H1 (cell line): Measurements from ENCODE around the gene FNDC11. TPM values are rescaled to one million over a fixed set of nuclear protein-coding genes. Genes with fewer than 3 reads are reported as not detected.

Source experiments
- CTCF ChIA-PET: fragments of 300-600 bp; sonication (Branson Sonifier 250); formaldehyde crosslinking; loops from one replicate; lab custom pipeline; 2021; ENCODE audit not compliant: partially characterized antibody; lab: Charles Lee
- POLR2A ChIA-PET: fragments of 300-600 bp; sonication (Branson Sonifier 250); formaldehyde crosslinking; loops from one replicate; lab custom pipeline; 2021; ENCODE audit warnings: inconsistent platforms; ENCODE audit not compliant: partially characterized antibody; lab: Charles Lee
- DNase-seq, 2 experiments: peaks; one replicate each; pipeline versions ENCODE4 v3.0.0 to v3.0.0-alpha.2; 2010 to 2022; ENCODE audit warnings: low spot score in 2 of 2, low read depth in 1 of 2, mixed read lengths in 1 of 2
- FAIRE-seq: peaks from 2 replicates; lab custom pipeline; 2011; peaks lifted over from hg19 to GRCh38; lab: Jason Lieb, UNC
- H2AFZ ChIP-seq: 2 replicates; pipeline ENCODE4 v1.8.1; 2012; ENCODE audit warnings: low read length, inconsistent platforms
- H2AK5ac ChIP-seq: 2 replicates; pipeline ENCODE4 v1.6.1; 2013; ENCODE audit warnings: low read depth, low read length
- H2BK120ac ChIP-seq: replicated peaks from 2 replicates; pipeline ENCODE3; 2013; ENCODE audit warnings: low read depth, low read length, inconsistent platforms
- H2BK12ac ChIP-seq: 2 replicates; pipeline ENCODE4 v1.6.1; 2013; ENCODE audit warnings: low read depth, low read length
- H2BK15ac ChIP-seq: 2 replicates; pipeline ENCODE4 v1.6.1; 2013; ENCODE audit warnings: low read length
- H2BK20ac ChIP-seq: 2 replicates; pipeline ENCODE4 v1.6.1; 2013; ENCODE audit warnings: low read length
- H2BK5ac ChIP-seq: 2 replicates; pipeline ENCODE4 v1.6.1; 2013; ENCODE audit warnings: low read depth, low read length
- H3K14ac ChIP-seq: 2 replicates; pipeline ENCODE4 v1.6.1; 2013; ENCODE audit warnings: inconsistent platforms; ENCODE audit not compliant: insufficient read length
- H3K18ac ChIP-seq: 2 replicates; pipeline ENCODE4 v1.6.1; 2013; ENCODE audit warnings: low read length; ENCODE audit errors: extremely low read depth
- H3K23ac ChIP-seq: 2 replicates; pipeline ENCODE4 v1.6.1; 2013; ENCODE audit warnings: inconsistent platforms; ENCODE audit not compliant: insufficient read length
- H3K23me2 ChIP-seq: 2 replicates; pipeline ENCODE4 v1.6.1; 2013; ENCODE audit warnings: low read depth, low read length
- H3K27ac ChIP-seq: 2 replicates; pipeline ENCODE4 v1.6.1; 2011; ENCODE audit warnings: low read depth, low read length, inconsistent platforms
- H3K27me3 ChIP-seq, 4 experiments: replicated peaks in 1 of 4; 1 replicate in 1 of 4; 2 replicates in 3 of 4; pipeline versions ENCODE4 v1.6.1 to v1.8.1; 2011 to 2013; ENCODE audit warnings: low read length in 3 of 4, mild to moderate bottlenecking in 3 of 4, inconsistent platforms in 2 of 4, mixed read lengths in 2 of 4, moderate library complexity in 1 of 4; ENCODE audit not compliant: control insufficient read depth in 3 of 4, insufficient read depth in 3 of 4; ENCODE audit errors: extremely low read depth in 1 of 4
- H3K36me3 ChIP-seq, 4 experiments: 2 replicates each; pipeline versions ENCODE4 v1.6.1 to v1.8.1; 2011 to 2013; ENCODE audit warnings: mild to moderate bottlenecking in 4 of 4, low read length in 3 of 4, moderate library complexity in 2 of 4, control low read depth in 1 of 4, inconsistent platforms in 1 of 4; ENCODE audit not compliant: insufficient read depth in 4 of 4, control insufficient read depth in 2 of 4
- H3K4ac ChIP-seq: replicated peaks from 2 replicates; pipeline ENCODE3; 2013; ENCODE audit warnings: low read length, low read depth, mixed read lengths, inconsistent platforms; ENCODE audit not compliant: insufficient read length
- H3K4me1 ChIP-seq, 4 experiments: replicated peaks in 1 of 4; 1 replicate in 1 of 4; 2 replicates in 3 of 4; pipeline versions ENCODE4 v1.6.1 to v1.8.1; 2011 to 2013; ENCODE audit warnings: low read length in 3 of 4, inconsistent platforms in 2 of 4, mixed read lengths in 1 of 4; ENCODE audit not compliant: insufficient read depth in 4 of 4, control insufficient read depth in 3 of 4
- H3K4me2 ChIP-seq, 2 experiments: 2 replicates each; pipeline versions ENCODE4 v1.6.1 to v1.8.1; 2011 to 2013; ENCODE audit warnings: low read depth in 2 of 2, low read length in 2 of 2, control low read depth in 1 of 2, inconsistent platforms in 1 of 2, mild to moderate bottlenecking in 1 of 2; ENCODE audit not compliant: insufficient read depth in 1 of 2
- H3K4me3 ChIP-seq, 4 experiments: fragments of 200-600, 300-600 bp in 1 of 4; sonication (generic), shearing (Covaris generic), sonication (Bioruptor Twin) in 1 of 4; 2 replicates each; pipeline versions ENCODE4 v1.5.1 to v1.8.1; 2011 to 2016; ENCODE audit warnings: low read length in 4 of 4, low read depth in 3 of 4, control low read depth in 2 of 4, inconsistent platforms in 2 of 4, mild to moderate bottlenecking in 2 of 4, mixed read lengths in 1 of 4, moderate library complexity in 1 of 4; ENCODE audit not compliant: insufficient read depth in 2 of 4; ENCODE audit errors: extremely low read depth in 1 of 4
- H3K56ac ChIP-seq: replicated peaks from 2 replicates; pipeline ENCODE3; 2013; ENCODE audit warnings: low read depth, mild to moderate bottlenecking, mixed read lengths, low read length, inconsistent platforms; ENCODE audit not compliant: insufficient read length
- H3K79me1 ChIP-seq: 2 replicates; pipeline ENCODE4 v1.6.1; 2013; ENCODE audit warnings: low read depth, low read length, control low read depth
- H3K79me2 ChIP-seq, 2 experiments: 2 replicates each; pipeline versions ENCODE4 v1.6.1 to v1.8.1; 2012 to 2013; ENCODE audit warnings: low read length in 2 of 2, mild to moderate bottlenecking in 2 of 2, inconsistent platforms in 1 of 2; ENCODE audit not compliant: insufficient read depth in 2 of 2, control insufficient read depth in 1 of 2
- H3K9ac ChIP-seq, 4 experiments: replicated peaks in 1 of 4; 1 replicate in 1 of 4; 2 replicates in 3 of 4; pipeline versions ENCODE4 v1.6.1 to v1.8.1; 2011 to 2013; ENCODE audit warnings: low read depth in 3 of 4, low read length in 3 of 4, control low read depth in 2 of 4, mild to moderate bottlenecking in 2 of 4, moderate library complexity in 2 of 4, inconsistent platforms in 1 of 4; ENCODE audit errors: extremely low read depth in 1 of 4
- H3K9me3 ChIP-seq, 2 experiments: 2 replicates each; pipeline versions ENCODE4 v1.6.1 to v1.8.1; 2012 to 2013; ENCODE audit warnings: mild to moderate bottlenecking in 2 of 2, moderate library complexity in 2 of 2, control low read depth in 1 of 2, inconsistent platforms in 1 of 2, low read depth in 1 of 2, low read length in 1 of 2, mixed read lengths in 1 of 2; ENCODE audit not compliant: insufficient read depth in 2 of 2
- H4K20me1 ChIP-seq, 2 experiments: replicated peaks in 1 of 2; 2 replicates each; pipeline versions ENCODE3 to v1.8.1; 2011 to 2013; ENCODE audit warnings: inconsistent platforms in 2 of 2, low read length in 2 of 2, mild to moderate bottlenecking in 1 of 2; ENCODE audit not compliant: insufficient read depth in 2 of 2, control insufficient read depth in 1 of 2
- H4K5ac ChIP-seq: 2 replicates; pipeline ENCODE4 v1.6.1; 2013; ENCODE audit warnings: low read length, low read depth, mixed read lengths, inconsistent platforms; ENCODE audit not compliant: insufficient read length
- H4K8ac ChIP-seq: 2 replicates; pipeline ENCODE4 v1.8.0; 2013; ENCODE audit warnings: mild to moderate bottlenecking, moderate library complexity, low read length, inconsistent platforms; ENCODE audit not compliant: insufficient read depth; ENCODE audit errors: extremely low read depth
- H4K91ac ChIP-seq: replicated peaks from 2 replicates; pipeline ENCODE3; 2013; ENCODE audit warnings: low read length, mixed read lengths, inconsistent platforms; ENCODE audit not compliant: insufficient read length
- CEBPB ChIP-seq: IDR thresholded peaks from 2 replicates; pipeline ENCODE4 v1.6.1; 2012; ENCODE audit warnings: low read depth, low read length
- CHD2 ChIP-seq: IDR thresholded peaks from 2 replicates; pipeline ENCODE4 v1.6.1; 2012; ENCODE audit warnings: low read length, improper control_type of control experiment
- CREB1 ChIP-seq: IDR thresholded peaks from 2 replicates; pipeline ENCODE4 v1.6.1; 2012; ENCODE audit warnings: inconsistent platforms
- KDM4A ChIP-seq: IDR thresholded peaks from one replicate; pipeline ENCODE4 v1.7.1; 2012; ENCODE audit warnings: low read depth, mild to moderate bottlenecking, moderate library complexity, low read length, inconsistent platforms; ENCODE audit not compliant: severe bottlenecking
- MAX ChIP-seq: IDR thresholded peaks from 2 replicates; pipeline ENCODE4 v1.6.1; 2012; ENCODE audit warnings: inconsistent platforms
- NANOG ChIP-seq: IDR thresholded peaks from 2 replicates; pipeline ENCODE4 v1.6.1; 2011; ENCODE audit warnings: low read length, low read depth, mild to moderate bottlenecking, inconsistent platforms; ENCODE audit not compliant: insufficient read depth, poor library complexity, severe bottlenecking
- PHF8 ChIP-seq: fragments of 200-600 bp; sonication (generic); conservative IDR thresholded peaks from 2 replicates; pipeline ENCODE4 v1.7.1; 2012; ENCODE audit warnings: low read depth, mild to moderate bottlenecking, inconsistent platforms, low read length, moderate library complexity
- POLR2AphosphoS5 ChIP-seq: IDR thresholded peaks from 2 replicates; pipeline ENCODE4 v1.6.1; 2011; ENCODE audit warnings: low read depth, low read length
- RAD21 ChIP-seq, 2 experiments: IDR thresholded peaks in 1 of 2; conservative IDR thresholded peaks in 1 of 2; 2 replicates each; pipeline ENCODE4 v1.6.1; 2011; ENCODE audit warnings: low read depth in 2 of 2, low read length in 2 of 2, improper control_type of control experiment in 1 of 2, inconsistent platforms in 1 of 2, mild to moderate bottlenecking in 1 of 2, moderate library complexity in 1 of 2
- RFX5 ChIP-seq: IDR thresholded peaks from 2 replicates; pipeline ENCODE4 v1.6.1; 2011; ENCODE audit warnings: low read depth, low read length, improper control_type of control experiment, borderline replicate concordance
- SIRT6 ChIP-seq: IDR thresholded peaks from one replicate; pipeline ENCODE4 v1.7.1; 2012; ENCODE audit warnings: low read length, inconsistent platforms
- SP4 ChIP-seq: IDR thresholded peaks from 2 replicates; pipeline ENCODE4 v1.6.1; 2012; ENCODE audit warnings: low read length, inconsistent platforms
- TAF1 ChIP-seq: IDR thresholded peaks from 2 replicates; pipeline ENCODE4 v1.6.1; 2011; ENCODE audit warnings: mild to moderate bottlenecking, low read depth, low read length
- TEAD4 ChIP-seq: IDR thresholded peaks from 2 replicates; pipeline ENCODE4 v1.6.1; 2012; ENCODE audit warnings: low read depth, low read length, inconsistent platforms, mixed read lengths
- ZNF274 ChIP-seq: IDR thresholded peaks from 2 replicates; pipeline ENCODE4 v1.7.0; 2012; ENCODE audit warnings: low read length, borderline replicate concordance; ENCODE audit errors: extremely low read depth
- WGBS, 2 experiments: shearing (Covaris generic) in 1 of 2; methylation state at CpG; one replicate each; pipeline versions ENCODE4 v1.1.6 to v1.1.7; 2013 to 2015; ENCODE audit warnings: low lambda C conversion rate in 2 of 2, mixed read lengths in 2 of 2, inconsistent platforms in 1 of 2, low coverage in 1 of 2, missing lambda C conversion rate in 1 of 2; ENCODE audit not compliant: insufficient replicate concordance in 2 of 2, insufficient coverage in 1 of 2, insufficient read length in 1 of 2; ENCODE audit errors: extremely low coverage in 1 of 2, missing lambda C conversion rate in 1 of 2; 5-methylcytosine and 5-hydroxymethylcytosine counted together
- polyA plus RNA-seq, 7 experiments: library from polyadenylated mRNA; depleted of rRNA in 3 of 7; stranded (reverse) in 5 of 7; unstranded in 2 of 7; fragments of >200 nt in 5 of 7; fragments of 200-250 nt in 2 of 7; gene quantifications; 1 replicate in 5 of 7; 2 replicates in 1 of 7; 4 replicates in 1 of 7; pipeline versions ENCODE4 v1.2.1 to v1.2.3, GENCODE V29; 2011 to 2013; ENCODE audit warnings: missing spikeins in 2 of 7, mixed read lengths in 2 of 7
- total RNA-seq: library from RNA; stranded (reverse); fragmentation: NEBNext Ultra II Directional; extraction: Animal tissue kit (Norgen Biotek cat#: 25700); gene quantifications from 2 replicates; pipeline ENCODE4 v1.2.1, GENCODE V29; 2021

The FNDC11 gene
- total and polyA plus RNA-seq, 2 of the 8 experiments (the other 6 are each of a cell fraction or from before 2014, with no cell fraction given) = 2.6 to 8.8 TPM

GRCh38 chr20:63527184-63527583 lies 26.8 kb upstream of the FNDC11 start:
- FAIRE-seq = no peak
- DNase-seq = no peak
- WGBS, 2 experiments = 95% methylated on average over 9 of the region's 9 CpGs; no CpG with 5 or more reads in 1 of the 2 experiments
- TF ChIP-seq CHD2 (no peak), CREB1 (no peak), MAX (no peak), RAD21 (IDR thresholded peaks at IDR 0.05 in 1 of 2, conservative IDR thresholded peaks at IDR 0.05 in 1 of 2; ENCODE audit: low read depth in 2 of 2, low read length in 2 of 2) (no peak), RFX5 (no peak), SIRT6 (no peak), POLR2AphosphoS5 (no peak), PHF8 (no peak), SP4 (no peak), TEAD4 (no peak), CEBPB (no peak), TAF1 (no peak), ZNF274 (no peak), KDM4A (no peak), NANOG (no peak)

More at GRCh38 chr20:63527184-63527583, 26.8 kb upstream of the FNDC11 start:
- peaks cover 7% of the 10 kb centered on the region; the same call in 1 of the 2 replicates for H3K79me1 ChIP-seq
- H3K4me2 ChIP-seq = no peak overlapping the region
- H2BK15ac ChIP-seq = no peak overlapping the region
- no peak overlapping the region for H4K5ac ChIP-seq
- ChIA-PET POLR2A (interaction anchor here (0.5 to 1.2 kb wide), 6 partner anchors 10 to 1255 kb away, joined by 3 read pairs; partner anchors contain the start of gene PTK6), CTCF (interaction anchor here (0.7 to 2.1 kb wide), 4 partner anchors 10 to 78 kb away, joined by 3 to 8 read pairs (median 4); partner anchors contain the start of gene PTK6)
- no peak overlapping the region for H2AFZ ChIP-seq
- no peak overlapping the region for H3K27ac ChIP-seq
- H2BK12ac ChIP-seq = no peak overlapping the region
- H3K23ac ChIP-seq = no peak overlapping the region
- H2AK5ac ChIP-seq = no peak overlapping the region
- peaks cover 0 to 2% (median 1%) of the 10 kb centered on the region in 4 experiments; a peak in 2 of 7 replicates for H3K4me1 ChIP-seq
- H3K56ac ChIP-seq = no peak overlapping the region
- H3K27me3 ChIP-seq = no peaks in the 10 kb centered on the region
- H4K91ac ChIP-seq = no peak overlapping the region
- no peak overlapping the region for H3K4ac ChIP-seq
- no peak overlapping the region for H2BK20ac ChIP-seq
- no peak overlapping the region for H4K8ac ChIP-seq
- peaks cover 0 to 12% (median 0%) of the 10 kb centered on the region in 4 experiments; a peak in 2 of 8 replicates for H3K36me3 ChIP-seq
- H2BK120ac ChIP-seq = no peak overlapping the region
- no peak overlapping the region for H2BK5ac ChIP-seq
- no peak overlapping the region for H3K4me3 ChIP-seq
- H4K20me1 ChIP-seq = peaks cover 3 to 10% of the 10 kb centered on the region in 2 experiments
- H3K79me2 ChIP-seq = no peaks in the 10 kb centered on the region; a peak in 1 of 4 replicates
- H3K9me3 ChIP-seq = no peaks in the 10 kb centered on the region
- H3K14ac ChIP-seq = no peak overlapping the region
- H3K18ac ChIP-seq = no peak overlapping the region
- H3K9ac ChIP-seq = no peak overlapping the region
- H3K23me2 ChIP-seq = peaks cover 3% of the 10 kb centered on the region; the same call in 1 of the 2 replicates
